Fibroblast of lung (primary cell): Measurements from ENCODE around the gene AFAP1L1.

Experiments
- CTCF ChIP-seq, 2 donors: IDR thresholded peaks in 1 of 2; conservative IDR thresholded peaks in 1 of 2; 1 replicate in 1 of 2; 2 replicates in 1 of 2; pipeline ENCODE4 v1.5.1; 2011 to 2012; ENCODE audit warnings: low read length in 2 of 2, control low read depth in 1 of 2, inconsistent platforms in 1 of 2, low read depth in 1 of 2, mild to moderate bottlenecking in 1 of 2
- EZH2 ChIP-seq: IDR thresholded peaks from 2 replicates; pipeline ENCODE4 v1.5.1; 2012; ENCODE audit warnings: low read length, control low read depth, mild to moderate bottlenecking; ENCODE audit errors: missing control alignments

- TF ChIP-seq CTCF (conservative IDR thresholded peaks at IDR 0.05 in 1 of 2, IDR thresholded peaks at IDR 0.05 in 1 of 2; ENCODE audit: low read depth in 1 of 2, low read length in 2 of 2) = no peak
- TF ChIP-seq EZH2 = no peak
Observed at GRCh38 chr5:149257889-149258705, 13.6 kb upstream of the AFAP1L1 start.
